ENCODE results near the gene FYN. TPM values are rescaled to one million over a fixed set of nuclear protein-coding genes. Genes with fewer than 3 reads are reported as not detected.

FYN gene
- polyA plus RNA-seq, 3 donors = 88.4 to 149 (median 114) TPM

DNA sequence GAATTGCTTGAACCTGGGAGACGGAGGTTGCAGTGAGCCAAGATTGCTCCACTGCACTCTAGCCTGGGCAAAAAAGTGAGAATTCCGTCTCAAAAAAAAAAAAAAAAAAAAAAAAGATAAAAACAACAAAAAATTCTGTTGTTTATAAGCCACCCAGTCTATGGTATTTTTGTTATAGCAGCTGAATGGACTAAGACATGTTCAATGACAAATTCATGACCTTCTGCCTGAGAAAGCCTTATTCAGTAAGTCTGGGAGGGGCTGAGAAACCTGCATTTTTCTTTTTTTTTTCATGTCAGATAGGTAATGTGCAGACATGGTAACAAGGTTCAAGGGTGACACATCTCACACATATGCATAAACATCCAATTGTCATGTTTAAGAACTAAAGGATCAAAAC is 227.2 kb downstream of the FYN start:
- Histone ChIP-seq H4K20me1 (ENCODE audit: insufficient read depth, low read length) (no peaks in the 10 kb centered on the region), H3K9ac (ENCODE audit: insufficient read depth, low read length, poor library complexity, severe bottlenecking) (no peak overlapping the region), H3K4me3 (replicated peaks in 1 of 3; ENCODE audit: low read depth in 2 of 3, low read length in 3 of 3) (no peak overlapping the region), H3K27me3 (ENCODE audit: control insufficient read depth in 2 of 2, insufficient read depth in 2 of 2, low read length in 2 of 2) (no peaks in the 10 kb centered on the region), H3K9me3 (replicated peaks in 1 of 2; ENCODE audit: control insufficient read depth in 1 of 2, insufficient read depth in 1 of 2, low read length in 2 of 2) (no peaks in the 10 kb centered on the region), H3K36me3 (replicated peaks in 1 of 2; ENCODE audit: control insufficient read depth in 1 of 2, insufficient read depth in 2 of 2, low read length in 2 of 2) (no peaks in the 10 kb centered on the region), H3K79me2 (ENCODE audit: insufficient read depth, low read length) (no peaks in the 10 kb centered on the region), H3K27ac (ENCODE audit: low read depth in 1 of 2, low read length in 2 of 2) (no peak overlapping the region), H3K4me2 (replicated peaks; ENCODE audit: extremely low read depth, low read length, poor library complexity, severe bottlenecking) (no peak overlapping the region), H2AFZ (ENCODE audit: insufficient read depth, low read depth, low read length, poor library complexity, severe bottlenecking) (no peak overlapping the region), H3K4me1 (ENCODE audit: control insufficient read depth in 1 of 2, insufficient read depth in 2 of 2, low read length in 2 of 2) (no peaks in the 10 kb centered on the region)
- Mint-ChIP-seq H3K27ac (no peak overlapping the region), H3K9me3 (peaks cover 0 to 2% (median 0%) of the 10 kb centered on the region in 7 donors), H3K4me3 (no peak overlapping the region), H3K4me1 (peaks cover 5% of the 10 kb centered on the region), H3K27me3 (ENCODE audit: low read depth in 3 of 3) (peaks cover 0 to 3% (median 2%) of the 10 kb centered on the region in 3 donors), H3K36me3 (peaks cover 10 to 11% of the 10 kb centered on the region in 2 donors)
- intact Hi-C loops (cut with micrococcal nuclease) = no loop called here
- TF ChIP-seq, protein P1, sequence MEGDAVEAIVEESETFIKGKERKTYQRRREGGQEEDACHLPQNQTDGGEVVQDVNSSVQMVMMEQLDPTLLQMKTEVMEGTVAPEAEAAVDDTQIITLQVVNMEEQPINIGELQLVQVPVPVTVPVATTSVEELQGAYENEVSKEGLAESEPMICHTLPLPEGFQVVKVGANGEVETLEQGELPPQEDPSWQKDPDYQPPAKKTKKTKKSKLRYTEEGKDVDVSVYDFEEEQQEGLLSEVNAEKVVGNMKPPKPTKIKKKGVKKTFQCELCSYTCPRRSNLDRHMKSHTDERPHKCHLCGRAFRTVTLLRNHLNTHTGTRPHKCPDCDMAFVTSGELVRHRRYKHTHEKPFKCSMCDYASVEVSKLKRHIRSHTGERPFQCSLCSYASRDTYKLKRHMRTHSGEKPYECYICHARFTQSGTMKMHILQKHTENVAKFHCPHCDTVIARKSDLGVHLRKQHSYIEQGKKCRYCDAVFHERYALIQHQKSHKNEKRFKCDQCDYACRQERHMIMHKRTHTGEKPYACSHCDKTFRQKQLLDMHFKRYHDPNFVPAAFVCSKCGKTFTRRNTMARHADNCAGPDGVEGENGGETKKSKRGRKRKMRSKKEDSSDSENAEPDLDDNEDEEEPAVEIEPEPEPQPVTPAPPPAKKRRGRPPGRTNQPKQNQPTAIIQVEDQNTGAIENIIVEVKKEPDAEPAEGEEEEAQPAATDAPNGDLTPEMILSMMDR (IDR thresholded peaks at IDR 0.05) = no peak
- WGBS (ENCODE audit: insufficient coverage) = no CpG with 5 or more reads among the region's 2 CpGs
- no peak for DNase-seq

DNA sequence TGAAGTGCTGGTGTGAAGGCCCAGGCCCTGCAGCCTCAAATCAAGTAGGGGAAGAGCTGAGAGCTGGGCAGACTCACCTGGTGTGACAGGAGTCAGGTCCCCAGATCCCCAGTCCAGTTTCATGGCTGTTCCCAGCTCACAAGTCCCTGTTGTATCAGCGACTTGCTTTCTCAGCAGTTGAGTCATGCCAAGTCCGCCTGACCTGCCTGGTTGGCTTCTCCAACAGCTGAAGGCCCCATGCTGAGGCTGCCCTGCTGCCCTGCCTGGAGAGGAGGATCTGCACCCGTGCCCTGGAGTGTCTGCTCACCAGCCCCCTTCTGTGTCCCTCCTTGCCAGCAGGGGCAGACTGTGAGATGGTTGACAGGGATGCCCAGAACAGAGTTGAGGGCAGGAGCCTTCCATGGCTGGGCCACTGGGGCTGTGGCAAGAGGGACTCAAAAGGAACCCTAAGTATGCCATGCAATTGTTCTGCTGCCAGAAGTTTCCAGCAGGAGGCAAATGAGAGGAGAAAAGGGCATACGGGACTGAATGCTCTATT is 228.3 kb downstream of the FYN start:
- peaks cover 5% of the 10 kb centered on the region for H3K4me1 Mint-ChIP-seq
- peaks cover 0 to 3% (median 1%) of the 10 kb centered on the region in 3 donors for H3K27me3 Mint-ChIP-seq (ENCODE audit: low read depth in 3 of 3)
- H3K4me3 Mint-ChIP-seq = no peak overlapping the region
- H3K4me3 ChIP-seq (replicated peaks in 1 of 3; ENCODE audit: low read depth in 2 of 3, low read length in 3 of 3) = no peak overlapping the region
- H3K9me3 ChIP-seq (replicated peaks in 1 of 2; ENCODE audit: control insufficient read depth in 1 of 2, insufficient read depth in 1 of 2, low read length in 2 of 2) = no peaks in the 10 kb centered on the region
- intact Hi-C loops (cut with micrococcal nuclease) = no loop called here
- no peaks in the 10 kb centered on the region for H3K79me2 ChIP-seq (ENCODE audit: insufficient read depth, low read length)
- no peaks in the 10 kb centered on the region for H4K20me1 ChIP-seq (ENCODE audit: insufficient read depth, low read length)
- peaks cover 0 to 2% (median 0%) of the 10 kb centered on the region in 7 donors for H3K9me3 Mint-ChIP-seq
- TF ChIP-seq, protein P1 (IDR thresholded peaks at IDR 0.05) = no peak
- H3K27ac ChIP-seq (ENCODE audit: low read depth in 1 of 2, low read length in 2 of 2) = no peak overlapping the region
- no peak overlapping the region for H3K4me2 ChIP-seq (replicated peaks; ENCODE audit: extremely low read depth, low read length, poor library complexity, severe bottlenecking)
- no peak overlapping the region for H2AFZ ChIP-seq (ENCODE audit: insufficient read depth, low read depth, low read length, poor library complexity, severe bottlenecking)
- no peaks in the 10 kb centered on the region for H3K4me1 ChIP-seq (ENCODE audit: control insufficient read depth in 1 of 2, insufficient read depth in 2 of 2, low read length in 2 of 2)
- no peak overlapping the region for H3K9ac ChIP-seq (ENCODE audit: insufficient read depth, low read length, poor library complexity, severe bottlenecking)
- no peak for DNase-seq
- H3K36me3 Mint-ChIP-seq = peaks cover 10% of the 10 kb centered on the region in 2 donors
- H3K36me3 ChIP-seq (replicated peaks in 1 of 2; ENCODE audit: control insufficient read depth in 1 of 2, insufficient read depth in 2 of 2, low read length in 2 of 2) = no peaks in the 10 kb centered on the region
- WGBS (ENCODE audit: insufficient coverage) = 83% methylated on average over 2 of the region's 4 CpGs
- H3K27ac Mint-ChIP-seq = peak overlapping the region in 1 of 7 donors; percentile 25
- no peaks in the 10 kb centered on the region for H3K27me3 ChIP-seq (ENCODE audit: control insufficient read depth in 2 of 2, insufficient read depth in 2 of 2, low read length in 2 of 2)

Data from CD14-positive monocyte (primary cell).